GM18520 (cell line): ENCODE results near the gene NRG2.
A peak's percentile ranks its signal among the peaks of the same experiment; 100 is the strongest.

Experiments
- ATAC-seq: cut with Tn5 transposase; IDR thresholded peaks from one replicate; pipeline ENCODE4 v1.9.1; 2021; ENCODE audit not compliant: unreplicated experiment

NRG2 gene

DNA sequence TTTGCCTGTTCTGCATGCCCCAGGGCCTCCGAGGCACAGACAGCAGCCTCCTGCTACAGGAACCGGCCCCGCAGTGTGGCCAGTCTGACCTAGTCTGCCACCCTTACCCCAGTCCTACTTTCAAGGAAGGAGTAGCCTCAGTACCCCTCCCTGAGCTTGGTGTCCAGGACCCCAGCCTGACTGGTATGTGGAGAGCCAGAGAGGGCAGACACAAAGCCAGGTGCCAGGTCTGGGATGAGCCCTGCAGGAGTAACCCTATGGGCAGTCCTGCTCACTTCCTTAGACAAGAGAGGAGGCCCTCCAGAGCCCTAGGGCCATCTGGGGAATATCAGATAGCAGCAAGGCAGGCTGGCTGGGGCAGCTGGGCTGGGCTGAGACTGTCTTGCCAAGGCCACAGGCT lies 67.8 kb downstream of the NRG2 start:
- no peak for ATAC-seq

DNA sequence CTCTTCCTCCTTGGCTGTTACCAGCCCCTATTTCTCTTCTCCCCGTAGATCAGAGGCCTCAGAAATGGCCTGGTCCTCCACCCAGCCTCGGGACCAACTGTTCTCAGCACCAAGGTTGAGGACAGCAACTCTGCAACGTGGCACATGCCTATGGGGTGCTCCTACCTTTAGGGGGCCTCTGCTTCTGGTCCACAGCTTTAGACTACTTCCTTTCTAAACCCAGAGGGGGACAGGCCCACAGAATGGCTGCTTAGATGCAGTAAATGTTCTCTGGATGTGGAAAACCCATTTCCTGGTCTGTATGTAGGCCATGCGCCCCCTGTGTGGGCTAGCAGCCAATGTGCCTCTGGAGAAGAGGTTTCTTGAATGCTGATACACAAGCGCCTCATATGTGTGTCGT lies 68.4 kb downstream of the NRG2 start:
- no peak for ATAC-seq

DNA sequence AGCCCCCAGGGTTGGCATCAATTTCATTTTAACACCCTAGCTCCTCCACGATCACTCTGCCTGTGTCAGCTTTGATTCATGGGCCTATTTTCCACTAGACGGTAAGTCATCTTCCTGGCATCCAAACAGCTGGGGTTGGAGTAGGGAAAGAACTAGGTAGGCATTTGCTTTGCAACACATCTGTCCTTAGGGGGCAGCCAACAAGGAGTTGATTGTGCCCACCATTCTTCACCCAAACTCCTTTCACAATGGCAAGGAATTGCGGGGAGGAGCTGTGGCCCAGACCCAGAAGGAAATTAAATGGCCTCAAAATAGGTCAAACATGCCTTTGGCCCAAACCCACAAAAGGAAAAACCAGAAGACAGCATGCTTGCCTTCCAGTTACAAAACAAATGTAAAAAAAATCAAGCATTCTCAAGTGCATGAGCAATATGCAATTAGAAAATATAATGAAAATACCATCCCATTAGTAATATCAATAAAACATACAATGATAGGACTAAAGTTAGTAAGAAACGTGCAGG lies 71.8 kb downstream of the NRG2 start:
- no peak for ATAC-seq

DNA sequence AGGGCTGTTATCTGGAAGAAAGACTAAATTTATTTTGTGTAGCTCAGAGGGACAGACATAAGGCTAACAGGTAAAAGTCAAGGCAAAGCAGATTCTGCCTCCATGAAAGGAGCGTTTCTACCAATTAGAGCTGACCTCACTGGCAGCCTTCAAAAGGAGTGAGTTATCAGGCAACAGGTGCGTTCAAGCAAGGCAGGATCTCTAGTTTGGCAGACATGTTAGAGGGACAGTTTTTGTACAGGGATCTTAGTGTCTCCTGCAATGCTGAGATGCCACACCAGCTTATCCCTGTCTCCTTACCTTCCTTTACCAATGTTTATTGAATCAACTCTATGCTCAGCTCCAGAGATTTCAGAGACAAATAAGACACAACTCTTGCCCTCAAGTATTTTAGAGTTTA lies 73.8 kb downstream of the NRG2 start:
- no peak for ATAC-seq

DNA sequence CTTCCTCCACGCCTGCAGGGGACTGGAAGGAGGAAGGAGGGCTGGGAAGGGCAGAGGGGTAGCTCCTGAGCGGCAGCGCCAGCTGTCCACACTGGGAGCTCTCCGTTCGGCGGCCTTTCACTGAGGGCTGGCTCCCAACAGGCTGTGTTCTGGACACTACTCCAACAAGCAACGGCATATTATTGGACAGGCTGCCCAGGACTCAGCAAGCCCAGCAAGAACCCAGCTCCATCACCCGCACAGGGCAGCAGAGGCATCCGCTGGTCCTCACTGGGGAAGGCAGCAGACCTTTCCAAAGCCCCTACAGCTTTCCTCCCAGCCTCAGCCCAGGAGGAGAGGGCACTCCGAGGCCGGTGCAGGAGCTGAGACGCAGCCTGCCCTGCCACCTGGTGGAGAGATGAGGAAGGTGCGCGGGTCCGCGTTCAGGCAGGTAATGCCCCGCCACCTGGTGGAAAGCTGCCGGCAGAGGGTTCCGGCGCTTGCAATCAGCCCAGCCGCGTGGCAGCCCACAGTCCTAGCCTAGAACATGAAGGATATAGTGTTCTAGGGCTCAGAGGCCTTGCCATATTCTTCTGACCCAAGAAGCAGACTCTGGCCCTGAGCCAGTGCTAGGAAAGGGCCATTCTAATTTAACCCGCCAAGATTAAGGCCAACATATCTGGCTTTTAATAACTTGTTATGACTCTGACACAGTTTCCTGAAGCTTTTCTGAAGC lies 74.4 kb downstream of the NRG2 start:
- peak; percentile 77 for ATAC-seq

DNA sequence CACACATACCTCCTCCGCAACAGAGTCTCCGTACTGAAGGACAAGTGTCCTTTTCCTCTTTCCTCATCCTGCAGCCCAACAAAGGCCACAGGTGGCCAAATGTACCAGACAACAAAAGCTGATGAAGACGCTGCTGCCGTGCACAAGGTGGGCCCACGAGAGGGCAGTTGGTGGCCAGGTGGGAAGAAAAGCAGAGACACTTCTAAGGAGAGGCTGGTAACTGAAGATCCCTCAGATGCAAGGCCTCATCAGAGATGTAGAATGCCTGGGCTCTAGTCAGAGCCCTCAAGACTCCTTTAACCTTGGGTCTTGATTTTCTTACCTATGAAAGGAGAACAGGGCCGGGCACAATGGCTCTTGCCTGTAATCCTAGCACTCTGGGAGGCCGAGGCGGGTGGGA lies 75.7 kb downstream of the NRG2 start:
- no peak for ATAC-seq

DNA sequence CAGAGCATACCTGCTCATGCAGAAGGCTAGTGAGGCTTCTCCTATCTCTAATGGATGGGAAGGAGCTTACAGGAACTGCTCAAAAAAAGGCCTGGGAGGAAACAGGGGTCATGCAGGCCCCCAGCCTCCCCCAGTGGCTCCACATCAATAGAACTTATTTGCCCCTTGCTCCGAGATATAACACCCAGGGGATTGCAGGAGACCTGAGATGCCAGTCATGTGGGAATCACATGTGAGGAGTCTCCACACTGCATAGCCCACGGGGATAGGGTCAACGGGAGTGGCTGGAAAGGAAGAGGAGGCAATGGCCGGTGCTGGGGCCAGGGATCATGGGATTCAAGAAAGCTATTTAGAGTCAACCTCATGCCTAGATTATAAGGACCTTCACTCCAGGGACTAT lies 76.2 kb downstream of the NRG2 start:
- no peak for ATAC-seq

DNA sequence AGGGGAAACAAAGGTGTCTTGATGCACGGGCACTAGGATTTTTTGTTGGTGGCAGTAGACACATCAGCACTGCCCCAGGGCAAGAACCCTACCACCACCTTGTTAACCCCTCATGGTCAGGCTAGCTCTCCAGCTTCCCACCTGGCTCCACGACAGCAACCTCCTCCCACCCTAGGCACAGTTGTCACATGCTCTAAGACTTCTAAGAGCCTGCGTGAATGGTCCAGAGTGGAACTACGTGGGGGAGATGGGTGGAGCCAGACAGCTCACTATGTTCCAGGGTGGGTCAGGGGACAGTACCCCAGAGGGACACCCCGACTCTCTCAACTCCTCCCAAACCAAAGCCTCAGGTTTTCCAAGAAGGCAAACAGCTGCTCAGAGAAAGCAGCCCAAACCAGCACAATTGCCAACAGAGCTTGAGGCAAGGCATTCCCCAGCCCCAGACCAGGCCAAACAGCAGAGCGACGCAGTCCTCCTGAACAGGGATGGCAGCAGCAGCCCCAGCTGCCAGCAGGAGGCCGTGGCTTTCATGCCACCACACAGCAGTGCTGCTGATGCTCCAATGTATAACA lies 78.0 kb downstream of the NRG2 start:
- no peak for ATAC-seq

DNA sequence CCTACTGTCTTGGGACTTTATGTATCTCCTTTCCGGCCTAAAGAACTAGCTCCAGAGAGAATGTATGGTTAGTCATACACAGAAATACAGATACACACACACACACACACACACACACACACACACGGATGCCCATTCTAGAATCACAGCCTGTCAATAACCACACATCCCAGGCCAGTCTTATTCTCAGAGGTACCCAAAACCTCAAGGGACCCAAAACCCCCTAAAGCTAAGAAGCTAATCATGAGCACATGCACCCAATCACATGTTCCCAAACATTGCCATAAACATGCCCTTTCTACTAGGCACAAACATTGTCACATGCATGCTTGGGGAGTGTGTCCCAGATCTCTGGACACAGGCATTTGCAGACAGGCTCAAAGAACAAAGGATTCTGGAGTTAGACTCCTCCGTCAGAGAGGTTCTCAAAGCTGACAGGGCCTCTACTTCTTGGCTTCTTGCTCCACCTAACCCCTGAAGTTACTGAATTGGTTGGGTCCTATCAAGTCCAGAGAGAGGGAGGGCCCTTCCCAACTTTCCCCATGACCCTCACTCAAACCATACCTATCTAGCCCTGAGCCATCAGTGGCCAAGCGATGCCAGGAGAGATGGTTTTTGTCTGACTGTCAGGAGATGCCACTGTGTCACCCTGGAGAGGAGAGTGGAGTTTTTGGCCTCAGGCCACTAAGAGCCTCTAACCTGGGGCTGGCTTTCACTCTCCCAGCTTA lies 78.7 kb downstream of the NRG2 start:
- ATAC-seq, result no peak

DNA sequence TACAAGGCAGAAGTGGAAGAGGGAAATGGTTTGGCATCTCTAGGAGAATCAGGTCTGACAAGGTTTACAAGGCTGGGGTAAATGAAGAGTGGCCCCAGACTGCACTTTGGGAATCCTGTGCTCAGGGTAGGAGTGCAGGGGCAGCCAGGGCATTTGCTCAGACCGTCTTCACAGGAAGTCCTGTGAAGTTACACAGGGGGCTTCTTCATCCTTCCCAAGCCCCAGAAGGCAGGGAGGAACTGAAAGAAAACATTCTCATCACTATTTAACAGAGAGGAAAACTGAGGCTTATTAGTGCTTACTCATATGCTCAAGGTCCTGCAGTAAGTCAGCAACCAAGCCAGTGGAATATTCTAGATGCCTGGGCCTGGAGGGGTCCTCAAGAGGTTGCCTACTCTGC lies 80.7 kb downstream of the NRG2 start:
- ATAC-seq, result no peak

DNA sequence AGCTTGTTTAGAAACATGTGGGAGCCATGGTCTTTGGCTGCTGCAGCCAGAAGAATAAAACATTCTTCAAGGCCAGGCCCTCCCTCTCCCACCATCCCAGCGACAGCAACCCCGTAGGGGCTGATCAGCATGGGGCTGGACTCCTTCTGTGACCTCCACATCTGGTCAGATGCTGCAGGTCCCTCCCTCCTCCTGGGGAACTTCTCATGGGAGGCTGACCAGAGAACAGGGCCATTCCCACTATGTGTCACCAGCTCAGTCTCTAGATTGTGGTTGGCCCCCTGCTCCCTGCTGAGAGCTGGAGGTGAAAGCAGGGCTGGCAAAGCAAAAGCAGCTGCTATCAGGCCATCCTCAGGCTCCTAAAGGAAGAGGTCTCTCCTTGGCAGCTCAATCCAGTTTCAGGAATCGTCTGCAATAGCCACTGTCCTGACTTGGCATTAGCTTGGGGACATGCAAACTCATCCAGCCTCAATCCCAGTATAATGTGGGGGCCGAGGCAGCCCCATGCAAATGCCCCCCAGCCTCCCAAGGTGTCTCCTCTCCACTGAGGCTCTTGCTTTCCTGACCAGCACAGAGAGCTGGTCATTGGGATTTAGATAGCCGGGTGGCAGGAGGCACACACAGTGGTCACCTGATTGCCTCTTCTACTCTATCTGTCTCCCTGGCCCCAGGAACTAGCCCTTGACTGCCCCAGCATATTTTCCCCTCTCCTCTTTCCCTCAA lies 81.5 kb downstream of the NRG2 start:
- no peak for ATAC-seq

DNA sequence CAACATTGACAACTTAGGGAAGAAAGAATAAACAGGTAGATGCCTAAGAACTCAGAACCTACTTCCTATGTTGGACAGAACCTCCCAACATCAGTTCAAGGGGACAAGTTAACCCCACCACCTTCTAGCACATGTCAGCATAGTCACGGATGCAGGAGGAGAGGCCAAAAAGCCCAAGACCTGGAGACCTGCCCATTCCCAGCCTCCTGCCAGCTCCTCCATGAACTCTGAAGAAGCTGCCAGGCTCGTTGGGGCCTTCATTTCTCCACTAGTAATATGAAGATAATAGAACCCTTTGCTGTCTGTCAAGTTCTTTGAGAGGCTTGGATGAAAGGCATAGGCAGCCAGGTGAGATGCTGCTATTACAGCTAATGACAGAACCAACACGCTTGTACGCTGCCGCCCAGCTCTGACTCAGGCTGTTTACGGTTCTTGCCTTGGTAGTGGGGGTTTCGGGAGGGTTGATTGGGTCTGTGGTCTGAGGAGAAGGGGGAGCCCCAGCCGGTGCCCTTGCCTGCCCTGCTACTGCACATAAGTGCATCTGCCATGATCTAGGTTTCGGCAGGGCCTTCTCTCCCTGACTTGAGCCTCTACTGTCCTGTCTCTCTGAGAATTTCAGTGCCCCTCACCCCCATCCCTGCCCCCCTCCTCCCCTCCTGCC lies 82.2 kb downstream of the NRG2 start:
- peak; percentile 72 for ATAC-seq

DNA sequence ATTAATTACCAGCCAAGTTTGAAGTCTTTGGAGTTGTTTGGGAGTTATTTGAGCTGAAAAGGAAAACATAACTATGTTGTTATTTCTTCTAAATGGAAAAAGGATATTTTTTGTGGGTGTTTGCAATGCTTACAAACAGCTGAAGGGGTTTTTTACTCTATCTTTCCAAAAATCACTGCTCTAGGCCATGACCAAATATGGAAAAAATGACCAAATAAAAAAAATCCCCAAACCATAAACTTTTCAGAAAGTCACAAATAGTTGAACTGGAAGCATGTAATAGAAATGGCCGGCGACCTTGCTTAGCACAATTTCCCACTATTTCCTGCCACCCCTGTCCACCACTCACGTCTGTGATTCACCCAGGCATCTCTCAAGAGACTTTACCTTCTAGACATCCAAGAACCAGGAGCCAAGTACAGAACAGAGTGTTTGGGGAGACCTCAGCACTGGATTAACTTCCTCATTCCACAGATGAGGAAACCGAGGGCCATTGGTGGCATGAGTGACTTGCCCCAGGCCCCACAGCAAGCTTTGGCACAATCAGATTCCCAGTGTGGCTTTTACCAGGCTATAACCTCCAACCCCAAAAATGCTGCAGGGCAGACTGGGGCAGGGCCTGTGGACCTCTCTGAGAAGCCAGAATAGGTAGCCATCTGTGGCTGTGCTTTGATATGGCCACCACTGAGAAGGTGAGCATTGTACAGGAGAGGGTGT lies 84.5 kb downstream of the NRG2 start:
- ATAC-seq, result no peak

DNA sequence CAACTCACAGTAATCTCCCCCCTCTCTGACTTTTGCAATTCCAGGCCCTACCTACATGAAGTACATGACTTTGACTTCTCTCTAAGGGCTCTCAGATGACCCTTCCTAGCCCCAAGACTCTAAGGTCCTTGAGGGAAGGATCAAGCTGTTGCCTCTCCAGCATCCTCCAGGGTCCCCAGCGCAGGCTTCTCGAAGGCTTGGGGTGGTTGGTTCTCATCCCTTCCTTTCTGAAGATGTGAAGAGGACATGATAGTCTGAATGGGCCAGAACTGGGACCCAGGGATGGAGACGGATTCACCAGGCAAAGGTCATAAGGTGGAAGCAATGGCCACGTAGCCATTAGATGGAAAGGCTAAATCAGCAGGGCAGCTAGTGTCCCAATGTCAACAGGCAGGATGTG lies 86.8 kb downstream of the NRG2 start:
- ATAC-seq, result no peak

DNA sequence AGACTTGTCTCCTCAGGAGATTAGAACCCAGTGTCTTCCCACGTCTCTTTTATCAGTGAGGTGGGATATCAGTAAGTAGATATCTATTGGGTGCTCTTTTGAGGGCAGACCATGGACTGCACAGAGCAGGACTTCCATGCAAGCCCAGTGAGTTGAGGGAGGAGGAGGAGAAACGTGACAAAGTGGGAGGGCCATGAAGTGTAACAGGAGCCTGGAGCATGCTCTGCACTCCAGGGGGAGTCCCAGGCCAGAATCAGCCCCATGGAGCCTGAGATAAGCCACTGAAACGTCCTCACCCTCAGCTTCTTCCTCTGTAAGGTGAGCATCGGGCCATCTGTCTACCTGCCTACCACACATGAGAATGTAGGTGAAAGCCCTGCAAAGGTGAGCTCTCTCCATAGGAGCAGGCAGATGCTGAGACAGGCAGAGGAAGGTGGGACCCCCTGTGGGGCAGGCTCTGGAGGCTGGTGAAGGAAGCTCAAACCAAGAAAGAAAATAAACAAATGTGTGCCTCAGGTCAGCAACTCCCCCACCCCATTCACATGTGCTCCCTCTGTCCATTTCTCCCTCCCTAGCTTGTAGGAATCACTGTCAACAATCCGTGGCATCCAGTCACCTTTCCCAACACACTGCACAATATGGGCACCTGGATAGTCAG lies 87.4 kb downstream of the NRG2 start:
- ATAC-seq, result no peak

DNA sequence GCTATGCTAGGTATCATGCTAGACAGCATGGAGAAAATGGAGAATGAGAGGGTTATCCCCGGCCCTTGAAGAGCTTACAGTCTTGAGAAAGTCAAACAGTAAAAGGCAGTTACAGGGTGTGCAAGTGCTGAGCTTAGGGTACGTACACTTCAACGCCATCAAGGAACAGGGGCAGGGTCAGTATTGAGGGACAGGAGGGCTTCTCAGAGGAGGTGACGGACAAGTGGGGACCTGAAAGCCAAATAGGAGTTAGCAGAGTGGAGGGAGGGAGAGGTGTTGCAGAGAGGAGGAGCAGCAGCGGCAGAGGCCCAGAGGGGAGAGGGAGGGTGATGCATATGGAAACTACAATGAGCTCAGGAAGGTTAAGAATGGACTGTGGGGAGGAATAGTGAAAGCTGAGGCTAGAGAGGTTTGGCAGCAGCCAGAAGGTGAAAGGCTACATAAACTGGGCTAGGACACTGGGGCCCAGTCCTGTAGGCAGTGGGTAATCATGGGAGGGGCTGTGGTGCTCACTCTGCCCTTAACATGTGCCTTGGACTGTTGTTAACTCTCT lies 88.0 kb downstream of the NRG2 start:
- peak; percentile 55 for ATAC-seq

DNA sequence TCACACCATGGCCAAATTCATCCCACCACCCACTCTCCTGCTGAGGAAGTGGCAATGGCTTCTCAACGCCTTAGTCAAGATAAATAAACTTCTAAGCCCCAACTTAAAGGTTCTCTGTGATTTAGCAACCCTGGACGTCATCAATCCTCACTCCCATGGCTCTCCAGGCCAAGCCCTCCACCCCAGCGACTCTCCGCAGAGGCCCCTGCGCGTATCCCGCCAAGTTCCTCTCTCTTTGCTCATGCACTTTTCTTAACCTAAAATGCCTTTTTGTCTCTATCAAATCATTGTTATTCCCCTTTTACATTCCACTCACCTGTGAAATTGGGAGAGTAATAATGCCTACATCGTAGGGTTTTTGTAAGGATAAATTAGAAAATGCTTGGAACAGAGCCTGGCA lies 88.6 kb downstream of the NRG2 start:
- ATAC-seq, result no peak

DNA sequence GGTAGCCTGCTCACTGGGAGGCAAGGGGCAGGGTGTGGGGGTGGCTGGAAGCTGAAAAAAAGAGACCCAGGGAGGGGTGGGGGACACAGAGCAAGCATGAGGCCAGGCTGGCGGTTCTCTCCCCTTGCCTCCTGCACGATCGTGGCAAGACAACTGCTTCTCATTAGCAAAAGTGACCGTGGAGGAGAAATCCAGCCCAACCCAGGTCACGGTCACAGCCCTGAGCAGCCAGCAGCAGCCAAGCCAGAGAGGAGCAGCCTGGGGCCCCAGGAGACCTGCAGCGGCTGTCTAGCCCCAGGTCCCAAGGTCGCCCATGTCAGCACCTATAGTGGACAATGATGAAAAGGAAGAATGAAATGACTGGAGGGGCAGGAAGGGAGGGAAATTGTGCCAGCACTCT lies 89.1 kb downstream of the NRG2 start:
- ATAC-seq, result no peak

DNA sequence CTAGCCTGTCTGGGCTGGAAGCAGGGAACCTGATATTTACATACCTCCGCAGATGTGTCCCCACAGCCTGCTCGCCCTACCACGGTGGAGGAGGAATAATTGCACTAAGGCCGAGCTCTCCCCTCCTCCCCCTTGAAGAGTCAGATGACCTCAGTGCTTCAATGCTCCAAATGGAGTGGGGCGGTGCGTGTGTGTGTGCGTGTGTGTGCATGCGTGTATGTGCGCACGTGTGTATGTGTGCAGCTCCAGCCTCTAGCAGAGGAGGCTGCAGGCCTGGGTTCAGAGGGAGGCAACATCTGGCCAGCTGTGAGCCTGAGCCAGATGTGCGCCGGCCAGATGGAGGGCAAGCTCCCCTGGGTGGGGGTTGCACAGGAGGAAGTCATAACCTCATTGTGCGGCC lies 90.5 kb downstream of the NRG2 start:
- ATAC-seq, result no peak

DNA sequence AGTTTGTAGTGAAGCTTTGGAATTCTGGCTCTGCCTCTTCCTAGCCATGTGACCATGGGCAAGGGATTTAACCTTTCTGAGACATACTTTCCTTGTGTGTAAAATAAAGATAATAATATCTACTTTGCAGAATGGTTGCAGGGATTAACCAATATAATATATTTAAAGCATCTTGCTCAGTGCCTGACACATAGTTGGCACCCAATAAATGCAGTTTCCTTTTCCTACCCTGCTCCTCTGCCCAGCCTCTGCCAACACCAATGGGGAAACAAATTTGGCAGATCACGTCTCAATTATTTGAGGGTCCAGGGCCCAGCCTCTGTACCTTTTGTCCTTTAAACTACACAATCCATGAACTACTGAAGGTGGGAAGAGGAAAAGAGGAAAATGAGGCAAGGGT lies 91.1 kb downstream of the NRG2 start:
- no peak for ATAC-seq
